ENCODE data around the gene CAPN5. TPM values are rescaled to one million over a fixed set of nuclear protein-coding genes. Genes with fewer than 3 reads are reported as not detected.

CAPN5 gene
- total RNA-seq, 1 experiment from 2014 or later = 27.4 TPM

DNA sequence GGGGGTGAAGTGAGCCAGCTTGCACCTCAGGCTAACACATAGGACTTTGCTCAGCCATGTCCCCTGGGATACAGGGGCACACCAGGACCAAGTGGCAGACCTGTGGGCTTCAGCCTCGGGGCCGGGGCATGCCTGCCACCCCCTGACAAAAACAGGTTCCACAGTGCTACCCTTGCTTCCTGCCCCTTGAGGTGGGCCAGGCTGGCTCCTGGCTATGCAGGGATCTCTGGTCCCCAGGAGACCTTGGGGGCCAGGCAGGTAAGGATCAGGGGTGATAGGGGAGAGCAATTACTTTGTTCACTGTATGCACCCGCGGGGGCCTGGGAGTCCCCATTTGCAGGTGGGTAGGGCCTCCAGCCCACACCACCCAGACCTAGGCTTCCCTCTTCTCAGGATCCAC lies 58.9 kb downstream of the CAPN5 start:
- peaks cover 2% of the 10 kb centered on the region; the same call in 1 of the 2 replicates for H3K36me3 Mint-ChIP-seq
- H3K27ac Mint-ChIP-seq = no peak overlapping the region
- no peak for DNase-seq (ENCODE audit: low spot score)
- H3K4me3 Mint-ChIP-seq = no peak overlapping the region
- H3K9me3 Mint-ChIP-seq = no peaks in the 10 kb centered on the region
- CTCF ChIA-PET = interaction anchor here (2.5 to 6.7 kb wide), 4 partner anchors 12 to 78 kb away, joined by 12 to 121 read pairs (median 65); no protein-coding TSS in a partner anchor
- POLR2A ChIA-PET = no interaction called here
- peaks cover 21% of the 10 kb centered on the region for H3K4me1 Mint-ChIP-seq
- H3K27me3 Mint-ChIP-seq (ENCODE audit: low read depth) = no peaks in the 10 kb centered on the region
- ATAC-seq = no peak
- no peak for TF ChIP-seq CREB1 (CRISPR knock-in tag; IDR thresholded peaks at IDR 0.05)
- TF ChIP-seq, protein P1, sequence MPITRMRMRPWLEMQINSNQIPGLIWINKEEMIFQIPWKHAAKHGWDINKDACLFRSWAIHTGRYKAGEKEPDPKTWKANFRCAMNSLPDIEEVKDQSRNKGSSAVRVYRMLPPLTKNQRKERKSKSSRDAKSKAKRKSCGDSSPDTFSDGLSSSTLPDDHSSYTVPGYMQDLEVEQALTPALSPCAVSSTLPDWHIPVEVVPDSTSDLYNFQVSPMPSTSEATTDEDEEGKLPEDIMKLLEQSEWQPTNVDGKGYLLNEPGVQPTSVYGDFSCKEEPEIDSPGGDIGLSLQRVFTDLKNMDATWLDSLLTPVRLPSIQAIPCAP (CRISPR knock-in tag; IDR thresholded peaks at IDR 0.05) = no peak
- no peak for TF ChIP-seq ZNF138 (CRISPR knock-in tag; conservative IDR thresholded peaks at IDR 0.05)
- TF ChIP-seq, protein P2, sequence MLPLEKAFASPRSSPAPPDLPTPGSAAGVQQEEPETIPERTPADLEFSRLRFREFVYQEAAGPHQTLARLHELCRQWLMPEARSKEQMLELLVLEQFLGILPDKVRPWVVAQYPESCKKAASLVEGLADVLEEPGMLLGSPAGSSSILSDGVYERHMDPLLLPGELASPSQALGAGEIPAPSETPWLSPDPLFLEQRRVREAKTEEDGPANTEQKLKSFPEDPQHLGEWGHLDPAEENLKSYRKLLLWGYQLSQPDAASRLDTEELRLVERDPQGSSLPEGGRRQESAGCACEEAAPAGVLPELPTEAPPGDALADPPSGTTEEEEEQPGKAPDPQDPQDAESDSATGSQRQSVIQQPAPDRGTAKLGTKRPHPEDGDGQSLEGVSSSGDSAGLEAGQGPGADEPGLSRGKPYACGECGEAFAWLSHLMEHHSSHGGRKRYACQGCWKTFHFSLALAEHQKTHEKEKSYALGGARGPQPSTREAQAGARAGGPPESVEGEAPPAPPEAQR (CRISPR knock-in tag; IDR thresholded peaks at IDR 0.05) = no peak
- no peak for TF ChIP-seq CDX4 (CRISPR knock-in tag; IDR thresholded peaks at IDR 0.05; ENCODE audit: borderline replicate concordance)
- TF ChIP-seq ZNF396 (CRISPR knock-in tag; IDR thresholded peaks at IDR 0.05; ENCODE audit: borderline replicate concordance) = no peak
- TF ChIP-seq TEAD4 (CRISPR knock-in tag; IDR thresholded peaks at IDR 0.05) = no peak
- no peak for TF ChIP-seq ATF1 (CRISPR knock-in tag; IDR thresholded peaks at IDR 0.05)
- TF ChIP-seq, protein P3, sequence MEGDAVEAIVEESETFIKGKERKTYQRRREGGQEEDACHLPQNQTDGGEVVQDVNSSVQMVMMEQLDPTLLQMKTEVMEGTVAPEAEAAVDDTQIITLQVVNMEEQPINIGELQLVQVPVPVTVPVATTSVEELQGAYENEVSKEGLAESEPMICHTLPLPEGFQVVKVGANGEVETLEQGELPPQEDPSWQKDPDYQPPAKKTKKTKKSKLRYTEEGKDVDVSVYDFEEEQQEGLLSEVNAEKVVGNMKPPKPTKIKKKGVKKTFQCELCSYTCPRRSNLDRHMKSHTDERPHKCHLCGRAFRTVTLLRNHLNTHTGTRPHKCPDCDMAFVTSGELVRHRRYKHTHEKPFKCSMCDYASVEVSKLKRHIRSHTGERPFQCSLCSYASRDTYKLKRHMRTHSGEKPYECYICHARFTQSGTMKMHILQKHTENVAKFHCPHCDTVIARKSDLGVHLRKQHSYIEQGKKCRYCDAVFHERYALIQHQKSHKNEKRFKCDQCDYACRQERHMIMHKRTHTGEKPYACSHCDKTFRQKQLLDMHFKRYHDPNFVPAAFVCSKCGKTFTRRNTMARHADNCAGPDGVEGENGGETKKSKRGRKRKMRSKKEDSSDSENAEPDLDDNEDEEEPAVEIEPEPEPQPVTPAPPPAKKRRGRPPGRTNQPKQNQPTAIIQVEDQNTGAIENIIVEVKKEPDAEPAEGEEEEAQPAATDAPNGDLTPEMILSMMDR (IDR thresholded peaks at IDR 0.05) = no peak
- TF ChIP-seq, protein P4, sequence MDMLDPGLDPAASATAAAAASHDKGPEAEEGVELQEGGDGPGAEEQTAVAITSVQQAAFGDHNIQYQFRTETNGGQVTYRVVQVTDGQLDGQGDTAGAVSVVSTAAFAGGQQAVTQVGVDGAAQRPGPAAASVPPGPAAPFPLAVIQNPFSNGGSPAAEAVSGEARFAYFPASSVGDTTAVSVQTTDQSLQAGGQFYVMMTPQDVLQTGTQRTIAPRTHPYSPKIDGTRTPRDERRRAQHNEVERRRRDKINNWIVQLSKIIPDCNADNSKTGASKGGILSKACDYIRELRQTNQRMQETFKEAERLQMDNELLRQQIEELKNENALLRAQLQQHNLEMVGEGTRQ (CRISPR knock-in tag; IDR thresholded peaks at IDR 0.05) = no peak
- no peak for TF ChIP-seq MLX (CRISPR knock-in tag; IDR thresholded peaks at IDR 0.05)
- no peak for TF ChIP-seq OVOL2 (CRISPR knock-in tag; IDR thresholded peaks at IDR 0.05; ENCODE audit: borderline replicate concordance)
- TF ChIP-seq KAT7 (CRISPR knock-in tag; IDR thresholded peaks at IDR 0.05; ENCODE audit: borderline replicate concordance) = no peak
- TF ChIP-seq, protein P5, sequence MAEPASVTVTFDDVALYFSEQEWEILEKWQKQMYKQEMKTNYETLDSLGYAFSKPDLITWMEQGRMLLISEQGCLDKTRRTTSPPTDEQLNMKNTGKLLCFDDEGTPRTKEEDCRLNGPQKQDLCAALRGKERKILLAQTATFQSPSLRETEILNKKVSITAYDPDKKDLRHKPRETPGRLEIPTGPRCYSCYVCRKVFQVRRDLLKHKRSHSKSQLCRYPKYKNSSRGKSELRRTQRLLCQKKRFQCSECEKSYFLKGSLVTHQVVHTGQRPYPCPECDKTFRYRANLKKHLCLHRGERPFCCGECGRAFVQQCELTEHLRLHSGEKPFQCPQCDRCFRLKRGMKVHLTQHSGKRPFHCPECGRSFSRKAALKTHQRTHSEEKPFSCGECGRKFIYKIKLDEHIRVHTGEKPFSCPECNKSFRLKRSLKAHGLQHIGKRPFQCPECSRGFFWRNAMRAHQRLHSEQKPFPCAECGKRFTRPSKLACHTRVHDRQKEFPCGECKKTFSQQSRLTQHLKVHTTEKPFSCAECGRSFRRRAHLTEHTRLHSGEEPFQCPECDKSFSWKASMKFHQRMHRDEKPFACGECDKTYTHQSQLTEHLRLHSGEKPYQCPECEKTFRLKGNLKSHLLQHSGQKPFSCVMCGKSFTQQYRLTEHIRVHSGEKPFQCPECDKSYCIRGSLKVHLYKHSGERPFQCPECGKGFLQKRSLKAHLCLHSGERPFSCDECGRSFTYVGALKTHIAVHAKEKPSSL (CRISPR knock-in tag; conservative IDR thresholded peaks at IDR 0.05) = no peak
- TF ChIP-seq, protein P6, sequence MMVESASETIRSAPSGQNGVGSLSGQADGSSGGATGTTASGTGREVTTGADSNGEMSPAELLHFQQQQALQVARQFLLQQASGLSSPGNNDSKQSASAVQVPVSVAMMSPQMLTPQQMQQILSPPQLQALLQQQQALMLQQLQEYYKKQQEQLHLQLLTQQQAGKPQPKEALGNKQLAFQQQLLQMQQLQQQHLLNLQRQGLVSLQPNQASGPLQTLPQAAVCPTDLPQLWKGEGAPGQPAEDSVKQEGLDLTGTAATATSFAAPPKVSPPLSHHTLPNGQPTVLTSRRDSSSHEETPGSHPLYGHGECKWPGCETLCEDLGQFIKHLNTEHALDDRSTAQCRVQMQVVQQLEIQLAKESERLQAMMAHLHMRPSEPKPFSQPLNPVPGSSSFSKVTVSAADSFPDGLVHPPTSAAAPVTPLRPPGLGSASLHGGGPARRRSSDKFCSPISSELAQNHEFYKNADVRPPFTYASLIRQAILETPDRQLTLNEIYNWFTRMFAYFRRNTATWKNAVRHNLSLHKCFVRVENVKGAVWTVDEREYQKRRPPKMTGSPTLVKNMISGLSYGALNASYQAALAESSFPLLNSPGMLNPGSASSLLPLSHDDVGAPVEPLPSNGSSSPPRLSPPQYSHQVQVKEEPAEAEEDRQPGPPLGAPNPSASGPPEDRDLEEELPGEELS (CRISPR knock-in tag; IDR thresholded peaks at IDR 0.05) = no peak
- TF ChIP-seq AR (CRISPR knock-in tag; IDR thresholded peaks at IDR 0.05) = no peak
